GM12878 (cell line): Measurements from ENCODE around the gene H1-8. TPM values are rescaled to one million over a fixed set of nuclear protein-coding genes. Genes with fewer than 3 reads are reported as not detected.

Experiments used
- ATAC-seq: fragments of 200-7000 bp; cut with Tn5 transposase; 3 replicates; pipeline ENCODE4 v1.9.1; 2020; ENCODE audit warnings: mild to moderate bottlenecking, moderate library complexity
- BruUV-seq: library from RNA; stranded (reverse); fragments of 400-500 nt; replicated peaks from 2 replicates; lab custom pipeline; 2021; lab: Mats Ljungman, UMichigan
- CTCF ChIA-PET: fragments of 300-600 bp; sonication (Branson Sonifier 250); formaldehyde crosslinking; extraction: SDS; loops from one replicate; lab custom pipeline; 2021; ENCODE audit warnings: inconsistent platforms; lab: Yijun Ruan, JAX
- POLR2A ChIA-PET: fragments of 350-600 bp; formaldehyde crosslinking; extraction: SDS; loops from one replicate; lab custom pipeline; 2021; ENCODE audit warnings: inconsistent platforms; lab: Charles Lee
- RAD21 ChIA-PET: fragments of 300-600 bp; sonication (Branson Sonifier 250); formaldehyde crosslinking; loops from one replicate; lab custom pipeline; 2023; ENCODE audit warnings: antibody characterized with exemption; ENCODE audit not compliant: unreplicated experiment; lab: Charles Lee
- SMC1A ChIA-PET: fragments of 300-600 bp; sonication (Branson Sonifier 250); formaldehyde crosslinking; loops from one replicate; lab custom pipeline; 2023; ENCODE audit not compliant: unreplicated experiment, uncharacterized antibody; lab: Charles Lee
- DNase-seq: peaks from one replicate; pipeline ENCODE4 v3.0.0-alpha.2; 2011; ENCODE audit warnings: low read depth, low spot score
- FAIRE-seq: peaks from 3 replicates; lab custom pipeline; 2011; peaks lifted over from hg19 to GRCh38; lab: Jason Lieb, UNC
- H2AFZ ChIP-seq: 2 replicates; pipeline ENCODE4 v1.6.0; 2011; ENCODE audit warnings: low read depth, low read length, control low read depth; ENCODE audit not compliant: control insufficient read depth
- H3K27ac ChIP-seq: 2 replicates; pipeline ENCODE4 v1.5.1; 2011; ENCODE audit warnings: control low read depth; ENCODE audit not compliant: control insufficient read depth, insufficient read depth
- H3K27me3 ChIP-seq, 2 experiments: replicated peaks in 1 of 2; 2 replicates each; pipeline versions ENCODE4 v1.6.0 to v1.6.1; 2011; ENCODE audit warnings: low read length in 1 of 2; ENCODE audit not compliant: control insufficient read depth in 2 of 2, insufficient read depth in 2 of 2
- H3K36me3 ChIP-seq, 2 experiments: 2 replicates each; pipeline ENCODE4 v1.5.1; 2011; ENCODE audit warnings: low read length in 1 of 2; ENCODE audit not compliant: control insufficient read depth in 2 of 2, insufficient read depth in 2 of 2
- H3K4me1 ChIP-seq: 2 replicates; pipeline ENCODE4 v1.6.1; 2011; ENCODE audit warnings: mild to moderate bottlenecking, low read length, moderate library complexity, mixed read lengths; ENCODE audit not compliant: control insufficient read depth, insufficient read depth
- H3K4me2 ChIP-seq: 2 replicates; pipeline ENCODE4 v1.6.0; 2011; ENCODE audit warnings: control low read depth; ENCODE audit not compliant: control insufficient read depth, insufficient read depth
- H3K4me3 ChIP-seq: fragments of 200-600 bp; sonication (generic); 2 replicates; pipeline ENCODE4 v1.5.1; 2016
- H3K79me2 ChIP-seq: 2 replicates; pipeline ENCODE4 v1.6.0; 2011; ENCODE audit warnings: low read length; ENCODE audit not compliant: control insufficient read depth, insufficient read depth
- H3K9ac ChIP-seq: 2 replicates; pipeline ENCODE4 v1.8.0; 2011; ENCODE audit warnings: low read length, control low read depth, mixed read lengths; ENCODE audit not compliant: control insufficient read depth, insufficient read depth
- H3K9me3 ChIP-seq: replicated peaks from 3 replicates; pipeline ENCODE4 v1.5.1; 2011; ENCODE audit warnings: mild to moderate bottlenecking, low read length; ENCODE audit not compliant: control insufficient read depth, insufficient read depth
- H4K20me1 ChIP-seq: 2 replicates; pipeline ENCODE4 v1.6.0; 2011; ENCODE audit not compliant: control insufficient read depth, insufficient read depth
- BCL11A ChIP-seq: IDR thresholded peaks from 2 replicates; pipeline ENCODE4 v1.6.1; 2011; ENCODE audit warnings: low read depth, low read length
- KDM1A ChIP-seq: fragments of 200-600 bp; sonication (generic); IDR thresholded peaks from 2 replicates; pipeline ENCODE4 v1.6.1; 2016; ENCODE audit warnings: borderline replicate concordance
- MYB ChIP-seq: fragments of 150-350 bp; IDR thresholded peaks from 2 replicates; pipeline ENCODE4 v1.6.1; 2014; ENCODE audit warnings: mild to moderate bottlenecking, low read depth, low read length, borderline replicate concordance
- NR2C2 ChIP-seq: IDR thresholded peaks from 2 replicates; pipeline ENCODE4 v1.6.1; 2011; ENCODE audit warnings: borderline replicate concordance, low read depth; ENCODE audit not compliant: control insufficient read depth, insufficient read length
- RCOR1 ChIP-seq: conservative IDR thresholded peaks from 2 replicates; pipeline ENCODE4 v1.6.1; 2012; ENCODE audit warnings: low read depth, low read length, improper control_type of control experiment
- SREBF1 ChIP-seq: IDR thresholded peaks from 2 replicates; pipeline ENCODE4 v1.6.1; 2012; ENCODE audit warnings: mild to moderate bottlenecking, low read length
- YY1 ChIP-seq: IDR thresholded peaks from 2 replicates; pipeline ENCODE4 v1.6.1; 2011; ENCODE audit warnings: low read depth, mild to moderate bottlenecking, low read length
- WGBS: methylation state at CpG from one replicate; pipeline ENCODE4 v1.1.6; 2016; ENCODE audit warnings: low lambda C conversion rate; ENCODE audit not compliant: insufficient replicate concordance, insufficient coverage; ENCODE audit errors: missing lambda C conversion rate; 5-methylcytosine and 5-hydroxymethylcytosine counted together
- in situ Hi-C: fragments of 300-500 bp; cut with MboI; formaldehyde crosslinking; loops from 9 replicates; pipeline ENCODE4 v1.14.3; 2018; ENCODE audit warnings: mixed read lengths
- intact Hi-C: fragments of 100-400 bp; cut with micrococcal nuclease; formaldehyde crosslinking; loops from one replicate; pipeline ENCODE4 v1.14.2; 2022; ENCODE audit not compliant: unreplicated experiment
- polyA plus RNA-seq, 11 experiments: library from polyadenylated mRNA; depleted of rRNA in 4 of 11; unstranded in 6 of 11; stranded (reverse) in 5 of 11; fragments of >200 nt; fragmentation: Nextera tagmentation in 4 of 11; fragmentation: Illumina TruSeq in 1 of 11; extraction: Ambion mirVana in 4 of 11; extraction: Trizol in 1 of 11; gene quantifications; 1 replicate in 1 of 11; 2 replicates in 10 of 11; pipeline versions ENCODE4 v1.2.1 to v1.2.3, GENCODE V29; 2011 to 2016; ENCODE audit warnings: inconsistent platforms in 2 of 11, missing spikeins in 2 of 11, low read depth in 1 of 11
- total RNA-seq, 4 experiments: library from RNA; depleted of rRNA in 3 of 4; stranded (reverse); fragments of >200 nt in 3 of 4; fragmentation: Illumina TruSeq in 1 of 4; extraction: Trizol in 1 of 4; gene quantifications; 2 replicates each; pipeline versions ENCODE4 v1.2.1 to v1.2.3, GENCODE V29; 2013 to 2021
- TF ChIP-seq, protein P1 (sequence below): IDR thresholded peaks from 2 replicates; pipeline ENCODE4 v1.6.1; 2012; ENCODE audit warnings: mild to moderate bottlenecking, low read depth, low read length

H1-8 gene
- total and polyA plus RNA-seq, 10 of the 15 experiments (the other 5 are each of a cell fraction or from before 2014, with no cell fraction given): not detected

DNA sequence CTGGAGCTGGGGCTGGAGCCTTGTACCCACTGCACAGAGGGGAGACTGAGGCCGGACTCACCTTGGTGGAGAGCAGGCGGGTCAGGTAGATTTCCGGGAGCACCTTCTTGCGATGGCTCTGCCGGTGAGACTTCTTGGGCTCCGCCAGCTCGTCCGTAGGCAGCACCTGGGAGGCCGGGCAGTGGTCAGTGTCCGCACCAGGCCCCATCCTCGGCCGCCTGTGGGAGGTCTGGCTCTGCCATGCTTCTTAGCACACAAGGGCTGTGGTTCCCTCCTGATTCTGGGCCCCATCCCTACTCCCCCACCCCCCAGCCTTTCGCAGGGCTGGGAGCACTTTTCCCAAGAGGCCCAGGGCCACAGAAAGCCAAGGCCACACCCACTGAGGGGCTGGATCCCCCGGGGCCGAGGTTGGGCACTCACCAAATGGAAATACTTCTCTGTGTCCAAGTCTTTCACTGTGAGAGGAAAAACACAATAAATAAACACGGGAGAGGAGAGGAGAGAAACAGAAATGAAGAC is 17.4 kb downstream of the H1-8 start:
- Histone ChIP-seq H4K20me1 (no peaks in the 10 kb centered on the region), H3K4me1 (no peaks in the 10 kb centered on the region), H3K4me2 (no peak overlapping the region), H3K36me3 (no peaks in the 10 kb centered on the region), H3K4me3 (no peak overlapping the region), H3K27me3 (no peaks in the 10 kb centered on the region), H3K27ac (no peak overlapping the region), H3K9ac (no peak overlapping the region), H3K9me3 (no peaks in the 10 kb centered on the region), H3K79me2 (no peaks in the 10 kb centered on the region), H2AFZ (no peak overlapping the region)
- WGBS: 55% methylated on average over 16 of the region's 16 CpGs
- POLR2A ChIA-PET: no interaction called here
- SMC1A ChIA-PET: no interaction called here
- CTCF ChIA-PET: no interaction called here
- intact Hi-C loops (no loop called here), in situ Hi-C loops (no loop called here)
- FAIRE-seq: no peak
- RAD21 ChIA-PET: no interaction called here
- ATAC-seq: no peak
- no peak for TF ChIP-seq KDM1A
- no peak for TF ChIP-seq NR2C2
- no peak for TF ChIP-seq BCL11A
- no peak for TF ChIP-seq MYB
- TF ChIP-seq YY1: no peak
- TF ChIP-seq, protein P1, sequence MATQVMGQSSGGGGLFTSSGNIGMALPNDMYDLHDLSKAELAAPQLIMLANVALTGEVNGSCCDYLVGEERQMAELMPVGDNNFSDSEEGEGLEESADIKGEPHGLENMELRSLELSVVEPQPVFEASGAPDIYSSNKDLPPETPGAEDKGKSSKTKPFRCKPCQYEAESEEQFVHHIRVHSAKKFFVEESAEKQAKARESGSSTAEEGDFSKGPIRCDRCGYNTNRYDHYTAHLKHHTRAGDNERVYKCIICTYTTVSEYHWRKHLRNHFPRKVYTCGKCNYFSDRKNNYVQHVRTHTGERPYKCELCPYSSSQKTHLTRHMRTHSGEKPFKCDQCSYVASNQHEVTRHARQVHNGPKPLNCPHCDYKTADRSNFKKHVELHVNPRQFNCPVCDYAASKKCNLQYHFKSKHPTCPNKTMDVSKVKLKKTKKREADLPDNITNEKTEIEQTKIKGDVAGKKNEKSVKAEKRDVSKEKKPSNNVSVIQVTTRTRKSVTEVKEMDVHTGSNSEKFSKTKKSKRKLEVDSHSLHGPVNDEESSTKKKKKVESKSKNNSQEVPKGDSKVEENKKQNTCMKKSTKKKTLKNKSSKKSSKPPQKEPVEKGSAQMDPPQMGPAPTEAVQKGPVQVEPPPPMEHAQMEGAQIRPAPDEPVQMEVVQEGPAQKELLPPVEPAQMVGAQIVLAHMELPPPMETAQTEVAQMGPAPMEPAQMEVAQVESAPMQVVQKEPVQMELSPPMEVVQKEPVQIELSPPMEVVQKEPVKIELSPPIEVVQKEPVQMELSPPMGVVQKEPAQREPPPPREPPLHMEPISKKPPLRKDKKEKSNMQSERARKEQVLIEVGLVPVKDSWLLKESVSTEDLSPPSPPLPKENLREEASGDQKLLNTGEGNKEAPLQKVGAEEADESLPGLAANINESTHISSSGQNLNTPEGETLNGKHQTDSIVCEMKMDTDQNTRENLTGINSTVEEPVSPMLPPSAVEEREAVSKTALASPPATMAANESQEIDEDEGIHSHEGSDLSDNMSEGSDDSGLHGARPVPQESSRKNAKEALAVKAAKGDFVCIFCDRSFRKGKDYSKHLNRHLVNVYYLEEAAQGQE: no peak
- TF ChIP-seq RCOR1: no peak
- no peak for TF ChIP-seq SREBF1
- DNase-seq: no peak
- no TSS peak for BruUV-seq
